HCT116 (cell line): Measurements from ENCODE around the gene ZNHIT1.

Experiments used
- ATF3 ChIP-seq: IDR thresholded peaks from 2 replicates; pipeline ENCODE4 v1.6.1; 2012
- CTCF ChIP-seq, 3 experiments: fragments of 200-600 bp in 1 of 3; sonication (generic) in 1 of 3; IDR thresholded peaks in 2 of 3; conservative IDR thresholded peaks in 1 of 3; 2 replicates each; pipeline ENCODE4 v1.5.1; 2012 to 2017; ENCODE audit warnings: low read depth in 2 of 3, low read length in 2 of 3, antibody characterized with exemption in 1 of 3, borderline replicate concordance in 1 of 3, control low read depth in 1 of 3, mild to moderate bottlenecking in 1 of 3, mixed read lengths in 1 of 3, mixed run types in 1 of 3, moderate library complexity in 1 of 3; ENCODE audit not compliant: insufficient read depth in 1 of 3
- EZH2 ChIP-seq: fragments of 200-600 bp; sonication (generic); IDR thresholded peaks from 2 replicates; pipeline ENCODE4 v1.6.1; 2017; ENCODE audit warnings: antibody characterized with exemption, mixed run types
- JUND ChIP-seq: IDR thresholded peaks from 2 replicates; pipeline ENCODE4 v1.6.1; 2012
- MAX ChIP-seq: IDR thresholded peaks from 2 replicates; pipeline ENCODE4 v1.6.1; 2012
- POLR2A ChIP-seq: IDR thresholded peaks from 2 replicates; pipeline ENCODE4 v1.7.0; 2011; ENCODE audit warnings: borderline replicate concordance; ENCODE audit not compliant: insufficient read depth, insufficient read length; ENCODE audit errors: extremely low read depth
- RAD21 ChIP-seq: IDR thresholded peaks from 2 replicates; pipeline ENCODE4 v1.6.1; 2012; ENCODE audit warnings: low read depth, mild to moderate bottlenecking
- SP1 ChIP-seq: IDR thresholded peaks from 2 replicates; pipeline ENCODE4 v1.6.1; 2012; ENCODE audit warnings: low read depth
- ZNF274 ChIP-seq: fragments of 200-500 bp; sonication (Bioruptor generic); IDR thresholded peaks from 2 replicates; pipeline ENCODE4 v1.6.1; 2014; ENCODE audit warnings: mild to moderate bottlenecking, low read depth, low read length, inconsistent platforms

- TF ChIP-seq CTCF (IDR thresholded peaks at IDR 0.05 in 2 of 3, conservative IDR thresholded peaks at IDR 0.05 in 1 of 3; ENCODE audit: borderline replicate concordance in 1 of 3, insufficient read depth in 1 of 3, low read depth in 2 of 3, low read length in 2 of 3), result no peak
- TF ChIP-seq POLR2A, result no peak
- no peak for TF ChIP-seq EZH2
- no peak for TF ChIP-seq MAX
- TF ChIP-seq ZNF274, result no peak
- TF ChIP-seq SP1, result no peak
- no peak for TF ChIP-seq RAD21
- TF ChIP-seq JUND, result no peak
- no peak for TF ChIP-seq ATF3
These were observed 6.0 kb upstream of the ZNHIT1 start for GRCh38 chr7:101212014-101212413.
